ENCODE results near the gene MAN2A2. TPM values are rescaled to one million over a fixed set of nuclear protein-coding genes. Genes with fewer than 3 reads are reported as not detected.
A peak's percentile ranks its signal among the peaks of the same experiment; 100 is the strongest.

The MAN2A2 gene
- total RNA-seq, 4 donors from 2014 or later: 76.2 to 188 (median 141) TPM

- TF ChIP-seq POLR2A (IDR thresholded peaks at IDR 0.05) (no peak), CTCF (IDR thresholded peaks at IDR 0.05) (no peak)
- no peaks in the 10 kb centered on the region for H3K9me3 ChIP-seq
- H3K36me3 ChIP-seq: peaks cover 0 to 98% (median 0%) of the 10 kb centered on the region in 3 donors
- no peak overlapping the region for H3K27ac ChIP-seq
- H3K27me3 ChIP-seq: no peaks in the 10 kb centered on the region
- no peaks in the 10 kb centered on the region for H3K4me1 ChIP-seq
- H3K4me3 ChIP-seq: no peak overlapping the region
- DNase-seq: no peak
Measured at GRCh38 chr15:90946941-90947576, 44.0 kb downstream of the MAN2A2 start.

- H3K9me3 ChIP-seq: no peaks in the 10 kb centered on the region
- no peak overlapping the region for H3K27ac ChIP-seq
- no peak for TF ChIP-seq CTCF (IDR thresholded peaks at IDR 0.05)
- no peak for TF ChIP-seq POLR2A (IDR thresholded peaks at IDR 0.05)
- no peak overlapping the region for H3K4me3 ChIP-seq
- no peaks in the 10 kb centered on the region for H3K4me1 ChIP-seq
- DNase-seq: no peak
- H3K27me3 ChIP-seq: no peaks in the 10 kb centered on the region
- peaks cover 0 to 98% (median 0%) of the 10 kb centered on the region in 3 donors for H3K36me3 ChIP-seq
Measured at GRCh38 chr15:90947577-90948357, 44.7 kb downstream of the MAN2A2 start.

GRCh38 chr15:90948506-90948905, 45.4 kb downstream of the MAN2A2 start:
- Histone ChIP-seq H3K9me3 (no peaks in the 10 kb centered on the region), H3K36me3 (peaks cover 0 to 98% (median 0%) of the 10 kb centered on the region in 3 donors), H3K27me3 (no peaks in the 10 kb centered on the region), H3K27ac (no peak overlapping the region), H3K4me3 (no peak overlapping the region), H3K4me1 (no peaks in the 10 kb centered on the region)
- no peak for TF ChIP-seq CTCF (IDR thresholded peaks at IDR 0.05)
- no peak for TF ChIP-seq POLR2A (IDR thresholded peaks at IDR 0.05)
- DNase-seq: no peak

- peak overlapping the region in 1 of 4 donors; percentile 39 for H3K27ac ChIP-seq
- TF ChIP-seq POLR2A (IDR thresholded peaks at IDR 0.05) (no peak), CTCF (IDR thresholded peaks at IDR 0.05) (no peak)
Measured at GRCh38 chr15:90949979-90950675, 47.0 kb downstream of the MAN2A2 start.

GRCh38 chr15:90950676-90951075, 47.6 kb downstream of the MAN2A2 start:
- H3K9me3 ChIP-seq: no peaks in the 10 kb centered on the region
- TF ChIP-seq POLR2A (IDR thresholded peaks at IDR 0.05) (no peak), CTCF (IDR thresholded peaks at IDR 0.05) (no peak)
- peaks cover 0 to 82% (median 0%) of the 10 kb centered on the region in 3 donors for H3K36me3 ChIP-seq
- no peak overlapping the region for H3K27ac ChIP-seq
- DNase-seq: no peak
- no peaks in the 10 kb centered on the region for H3K27me3 ChIP-seq
- peaks cover 0 to 6% (median 5%) of the 10 kb centered on the region in 4 donors for H3K4me1 ChIP-seq
- no peak overlapping the region for H3K4me3 ChIP-seq

More at GRCh38 chr15:90949979-90950675, 47.0 kb downstream of the MAN2A2 start:
- no peak for DNase-seq
- no peak overlapping the region for H3K4me3 ChIP-seq
- H3K36me3 ChIP-seq: peaks cover 0 to 88% (median 0%) of the 10 kb centered on the region in 3 donors
- H3K4me1 ChIP-seq: peaks cover 0 to under 1% (median 0%) of the 10 kb centered on the region in 4 donors
- no peaks in the 10 kb centered on the region for H3K27me3 ChIP-seq
- no peaks in the 10 kb centered on the region for H3K9me3 ChIP-seq

Measured in Peyer's patch (tissue), 4 donors.